ENCODE data around the gene ZFPM1.

Gene ZFPM1

GRCh38 chr16:88570691-88571092, 117.6 kb downstream of the ZFPM1 start:
- DNase-seq, result no peak

- no peak for DNase-seq
Measured at GRCh38 chr16:88575251-88575650, 122.2 kb downstream of the ZFPM1 start.

DNA sequence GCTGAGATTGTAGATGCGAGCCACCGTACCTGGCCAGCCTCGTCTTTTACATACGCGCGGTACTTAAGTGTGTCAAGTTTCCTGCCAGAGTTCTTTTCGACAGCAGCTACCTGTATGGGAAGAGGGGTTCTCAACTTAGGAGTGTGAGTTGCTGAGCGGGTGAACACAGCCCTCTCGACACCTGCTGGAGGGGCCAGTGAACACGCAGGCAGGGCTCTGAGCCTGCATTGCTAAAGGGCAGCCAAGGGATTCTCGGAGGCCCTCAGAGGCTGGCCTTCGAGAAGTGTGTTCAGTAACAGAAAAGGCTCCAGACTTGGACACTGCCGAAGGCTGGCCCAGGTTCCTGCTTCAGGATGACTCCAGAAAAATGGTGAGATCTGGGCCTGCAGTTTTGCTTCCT, 123.2 kb downstream of the ZFPM1 start:
- DNase-seq, result no peak

- DNase-seq, result no peak
Measured at GRCh38 chr16:88577166-88577565, 124.1 kb downstream of the ZFPM1 start.

DNA sequence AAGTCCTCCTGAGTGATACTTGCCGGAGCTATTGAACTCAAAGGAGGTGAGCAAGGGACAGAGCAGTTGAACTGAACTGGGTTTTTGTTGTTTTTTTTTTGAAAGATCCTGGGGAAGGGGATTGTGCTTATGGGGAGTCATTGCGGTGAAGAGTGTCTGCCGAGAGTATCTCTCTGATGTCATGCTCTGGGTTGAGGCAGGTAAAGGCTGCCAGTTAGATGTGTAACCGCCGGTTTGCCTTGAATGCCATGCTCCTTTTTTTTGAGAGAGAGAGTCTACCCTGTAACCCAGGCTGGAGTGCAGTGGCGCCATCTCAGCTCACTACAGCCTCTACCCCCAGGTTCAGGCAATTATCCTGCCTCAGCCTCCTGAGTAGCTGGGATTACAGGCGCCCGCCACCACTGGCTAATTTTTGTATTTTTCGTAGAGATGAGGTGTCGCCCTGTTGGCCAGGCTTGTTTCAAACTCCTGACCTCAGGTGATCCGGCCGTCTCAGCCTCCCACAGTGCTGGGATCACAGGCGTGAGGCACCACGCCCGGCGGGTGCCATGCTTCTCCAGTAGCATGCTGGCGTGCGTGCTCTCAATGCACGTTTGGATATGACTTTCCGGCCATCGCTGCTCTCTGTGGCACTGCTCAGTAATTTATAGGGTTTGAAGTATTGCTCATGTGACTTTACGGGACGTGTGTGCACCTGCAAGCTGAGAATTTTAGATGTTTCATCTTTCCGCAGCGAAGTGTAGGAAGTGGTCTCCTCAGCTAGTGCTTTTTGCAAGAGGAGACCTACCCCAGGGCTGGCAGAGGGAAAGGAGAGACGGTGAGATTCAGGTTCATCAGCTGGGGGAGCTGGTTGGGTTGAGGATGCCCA, 125.6 kb downstream of the ZFPM1 start:
- DNase-seq, result no peak

DNA sequence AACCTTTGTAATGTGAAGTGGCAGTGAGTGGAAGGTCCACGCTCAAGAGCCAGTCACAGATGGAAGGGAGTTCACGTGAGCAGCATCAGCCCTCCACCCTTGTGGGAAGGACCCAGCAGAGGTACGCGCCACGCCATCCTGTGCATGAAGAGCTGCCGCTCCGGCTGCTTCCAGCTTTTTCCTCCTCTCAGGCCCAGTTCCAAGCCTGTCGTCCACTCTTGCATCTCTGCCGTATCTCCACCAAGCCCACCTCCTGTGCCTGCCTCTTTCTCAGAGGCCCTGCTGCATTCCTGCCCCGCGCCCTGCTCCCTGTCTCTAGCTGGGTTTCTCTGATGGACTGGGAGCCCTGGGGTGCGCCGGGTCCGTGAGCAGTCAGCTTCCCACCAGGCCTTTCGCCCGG, 127.3 kb downstream of the ZFPM1 start:
- DNase-seq, result no peak

DNA sequence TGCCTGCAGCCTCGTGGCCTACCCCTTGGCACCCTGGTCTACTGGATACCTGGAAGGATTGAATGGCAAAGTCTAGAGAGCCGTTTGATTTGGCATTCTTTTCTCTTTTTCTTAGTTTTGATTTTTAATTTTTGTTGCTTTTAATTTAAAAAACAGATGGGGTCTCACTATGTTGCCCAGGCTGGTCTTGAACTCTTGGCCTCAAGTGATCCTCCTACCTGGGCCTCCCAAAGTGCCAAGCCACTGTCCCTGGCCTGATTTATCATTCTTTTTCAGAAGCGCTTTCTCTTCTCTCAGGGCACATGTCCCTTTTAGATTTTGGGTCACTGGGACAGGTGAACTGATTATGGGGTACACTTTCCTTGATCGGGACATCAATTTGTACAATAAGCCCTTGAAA, 128.0 kb downstream of the ZFPM1 start:
- no peak for DNase-seq

DNA sequence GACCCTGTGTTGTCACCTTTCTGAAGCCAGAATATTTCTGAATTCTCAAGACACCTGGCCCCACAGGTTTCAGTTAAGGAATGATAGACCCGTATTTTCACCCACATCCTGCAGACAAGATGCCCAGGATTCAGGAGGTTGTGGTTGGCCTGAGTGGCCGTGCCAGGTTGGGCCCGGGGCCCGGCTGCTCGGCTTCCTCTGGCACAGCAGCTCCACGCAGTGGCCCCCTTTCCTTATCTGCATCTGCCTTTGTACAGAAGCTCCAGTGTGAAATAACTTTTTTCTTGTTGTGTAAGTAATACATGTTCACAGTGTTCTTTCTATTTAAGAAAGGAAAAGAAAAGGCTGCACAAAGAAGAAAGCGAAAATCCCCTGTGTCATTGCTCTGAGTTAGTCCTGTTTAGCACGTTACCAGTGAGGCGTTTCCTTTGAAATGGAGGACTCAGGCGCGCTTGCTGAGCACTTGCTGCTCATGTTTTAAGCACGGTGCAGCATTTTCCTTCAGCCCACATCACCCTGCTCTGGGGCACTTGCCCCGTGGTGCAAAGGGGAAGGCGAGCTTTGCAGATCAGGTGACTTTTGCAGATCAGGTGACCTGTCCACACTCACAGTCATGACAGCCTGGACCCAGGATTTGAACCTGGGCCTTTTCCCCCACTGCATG, 130.0 kb downstream of the ZFPM1 start:
- DNase-seq, result no peak

- DNase-seq, result no peak
Measured at GRCh38 chr16:88584676-88585075, 131.6 kb downstream of the ZFPM1 start.

- no peak for DNase-seq
Measured at GRCh38 chr16:88585269-88585668, 132.2 kb downstream of the ZFPM1 start.

- no peak for DNase-seq
Measured at GRCh38 chr16:88585927-88586581, 133.0 kb downstream of the ZFPM1 start.
